Measurements from ENCODE around the gene PTPRN2.

GRCh38 chr7:158314394-158314793 is 273.2 kb downstream of the PTPRN2 start:
- TF ChIP-seq CTCF (IDR thresholded peaks at IDR 0.05) (no peak), POLR2AphosphoS5 (IDR thresholded peaks at IDR 0.05; ENCODE audit: low read depth, low read length) (no peak), REST (IDR thresholded peaks at IDR 0.05; ENCODE audit: insufficient read depth in 1 of 2, low read depth in 2 of 2, low read length in 1 of 2) (no peak), SIN3A (IDR thresholded peaks at IDR 0.05; ENCODE audit: borderline replicate concordance, insufficient read depth, low read depth, low read length) (no peak), TCF7L2 (IDR thresholded peaks at IDR 0.05; ENCODE audit: low read depth, low read length) (no peak)
